ENCODE results near the gene NEK11.

- no peak for TF ChIP-seq POLR2A (IDR thresholded peaks at IDR 0.05)
- TF ChIP-seq, protein P1, sequence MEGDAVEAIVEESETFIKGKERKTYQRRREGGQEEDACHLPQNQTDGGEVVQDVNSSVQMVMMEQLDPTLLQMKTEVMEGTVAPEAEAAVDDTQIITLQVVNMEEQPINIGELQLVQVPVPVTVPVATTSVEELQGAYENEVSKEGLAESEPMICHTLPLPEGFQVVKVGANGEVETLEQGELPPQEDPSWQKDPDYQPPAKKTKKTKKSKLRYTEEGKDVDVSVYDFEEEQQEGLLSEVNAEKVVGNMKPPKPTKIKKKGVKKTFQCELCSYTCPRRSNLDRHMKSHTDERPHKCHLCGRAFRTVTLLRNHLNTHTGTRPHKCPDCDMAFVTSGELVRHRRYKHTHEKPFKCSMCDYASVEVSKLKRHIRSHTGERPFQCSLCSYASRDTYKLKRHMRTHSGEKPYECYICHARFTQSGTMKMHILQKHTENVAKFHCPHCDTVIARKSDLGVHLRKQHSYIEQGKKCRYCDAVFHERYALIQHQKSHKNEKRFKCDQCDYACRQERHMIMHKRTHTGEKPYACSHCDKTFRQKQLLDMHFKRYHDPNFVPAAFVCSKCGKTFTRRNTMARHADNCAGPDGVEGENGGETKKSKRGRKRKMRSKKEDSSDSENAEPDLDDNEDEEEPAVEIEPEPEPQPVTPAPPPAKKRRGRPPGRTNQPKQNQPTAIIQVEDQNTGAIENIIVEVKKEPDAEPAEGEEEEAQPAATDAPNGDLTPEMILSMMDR (IDR thresholded peaks at IDR 0.05), result no peak
Measured at GRCh38 chr3:131393868-131394267, 367.2 kb downstream of the NEK11 start.

All from uterus (tissue), 2 donors.